Activated CD8-positive, alpha-beta memory T cell treated with anti-CD3 and anti-CD28 coated beads for 1 hour (primary cell): Measurements from ENCODE around the gene FAM174C.
"Not testable (repeated sequence)": the region's sequence is repeated elsewhere in the genome, so short reads cannot be mapped to it uniquely, and the experiment has no call there.

Experiments
- DNase-seq, 2 donors: peaks; one replicate each; pipeline ENCODE4 v3.0.0-alpha.2; 2020; ENCODE audit warnings: low read depth in 1 of 2; ENCODE audit errors: extremely low read depth in 1 of 2

Gene FAM174C

GRCh38 chr19:1317274-1318003 lies 42.1 kb downstream of the FAM174C start:
- DNase-seq = no peak

GRCh38 chr19:1318678-1319471 lies 43.5 kb downstream of the FAM174C start:
- no peak for DNase-seq

GRCh38 chr19:1320282-1320650 lies 44.9 kb downstream of the FAM174C start:
- not testable (repeated sequence) for DNase-seq

GRCh38 chr19:1321539-1321938 lies 46.2 kb downstream of the FAM174C start:
- no peak for DNase-seq

- DNase-seq = no peak
These were observed 47.1 kb downstream of the FAM174C start for GRCh38 chr19:1322198-1322981.

GRCh38 chr19:1324249-1324805 lies 49.0 kb downstream of the FAM174C start:
- DNase-seq = no peak

GRCh38 chr19:1324806-1325567 lies 49.7 kb downstream of the FAM174C start:
- DNase-seq = no peak

- no peak for DNase-seq
These were observed 50.4 kb downstream of the FAM174C start for GRCh38 chr19:1325568-1326294.

GRCh38 chr19:1327125-1327524 lies 51.8 kb downstream of the FAM174C start:
- DNase-seq = no peak
